CD14-positive monocyte (primary cell): ENCODE data around the gene UROC1. TPM values are rescaled to one million over a fixed set of nuclear protein-coding genes. Genes with fewer than 3 reads are reported as not detected.

ENCODE experiments used
- DNase-seq, 3 donors: peaks; one replicate each; pipeline ENCODE4 v3.0.0-alpha.2; 2011 to 2022
- H2AFZ ChIP-seq: 2 replicates; pipeline ENCODE4 v1.6.0; 2012; ENCODE audit warnings: mild to moderate bottlenecking, low read depth, low read length, inconsistent platforms; ENCODE audit not compliant: insufficient read depth, poor library complexity, severe bottlenecking
- H3K27ac ChIP-seq, 2 donors: 1 replicate in 1 of 2; 2 replicates in 1 of 2; pipeline ENCODE4 v1.5.1; 2012 to 2013; ENCODE audit warnings: low read length in 2 of 2, control low read depth in 1 of 2, inconsistent platforms in 1 of 2, low read depth in 1 of 2, mild to moderate bottlenecking in 1 of 2
- H3K27me3 ChIP-seq, 2 donors: one replicate each; pipeline versions ENCODE4 v1.6.0 to v1.6.1; 2011 to 2013; ENCODE audit warnings: low read length in 2 of 2; ENCODE audit not compliant: control insufficient read depth in 2 of 2, insufficient read depth in 2 of 2
- H3K36me3 ChIP-seq, 2 donors: replicated peaks in 1 of 2; 1 replicate in 1 of 2; 2 replicates in 1 of 2; pipeline versions ENCODE4 v1.5.1 to v1.6.1; 2012 to 2013; ENCODE audit warnings: low read length in 2 of 2, control low read depth in 1 of 2, inconsistent platforms in 1 of 2, mild to moderate bottlenecking in 1 of 2; ENCODE audit not compliant: insufficient read depth in 2 of 2, control insufficient read depth in 1 of 2
- H3K4me1 ChIP-seq, 2 donors: 1 replicate in 1 of 2; 2 replicates in 1 of 2; pipeline versions ENCODE4 v1.5.1 to v1.6.1; 2012 to 2013; ENCODE audit warnings: low read length in 2 of 2, control low read depth in 1 of 2, inconsistent platforms in 1 of 2, mild to moderate bottlenecking in 1 of 2, moderate library complexity in 1 of 2; ENCODE audit not compliant: insufficient read depth in 2 of 2, control insufficient read depth in 1 of 2
- H3K4me2 ChIP-seq: replicated peaks from 2 replicates; pipeline ENCODE3; 2012; ENCODE audit warnings: low read length, moderate library complexity, mild to moderate bottlenecking; ENCODE audit not compliant: poor library complexity, severe bottlenecking; ENCODE audit errors: extremely low read depth
- H3K4me3 ChIP-seq, 3 experiments: fragments of 200-600 bp in 1 of 3; sonication (generic) in 1 of 3; replicated peaks in 1 of 3; 1 replicate in 2 of 3; 2 replicates in 1 of 3; pipeline ENCODE4 v1.5.1; 2011 to 2013; ENCODE audit warnings: low read length in 3 of 3, mild to moderate bottlenecking in 3 of 3, control low read depth in 2 of 3, low read depth in 2 of 3, inconsistent platforms in 1 of 3, moderate library complexity in 1 of 3
- H3K79me2 ChIP-seq: 2 replicates; pipeline ENCODE4 v1.6.0; 2012; ENCODE audit warnings: mild to moderate bottlenecking, control low read depth, inconsistent platforms, low read length, moderate library complexity; ENCODE audit not compliant: insufficient read depth
- H3K9ac ChIP-seq: 2 replicates; pipeline ENCODE4 v1.6.0; 2017; ENCODE audit warnings: low read length, mild to moderate bottlenecking; ENCODE audit not compliant: insufficient read depth, poor library complexity, severe bottlenecking
- H3K9me3 ChIP-seq, 2 donors: replicated peaks in 1 of 2; 1 replicate in 1 of 2; 2 replicates in 1 of 2; pipeline versions ENCODE4 v1.5.1 to v1.6.1; 2012 to 2013; ENCODE audit warnings: low read length in 2 of 2, control low read depth in 1 of 2; ENCODE audit not compliant: control insufficient read depth in 1 of 2, insufficient read depth in 1 of 2
- H4K20me1 ChIP-seq: 2 replicates; pipeline ENCODE4 v1.6.0; 2012; ENCODE audit warnings: mild to moderate bottlenecking, low read length, control low read depth, moderate library complexity; ENCODE audit not compliant: insufficient read depth
- H3K27ac Mint-ChIP-seq, 7 donors: one replicate each; pipeline ENCODE4 v1.8.0; 2020; ENCODE audit warnings: mild to moderate bottlenecking in 7 of 7, mixed read lengths in 7 of 7, moderate library complexity in 6 of 7, inconsistent platforms in 2 of 7
- H3K27me3 Mint-ChIP-seq, 3 donors: one replicate each; pipeline ENCODE4 v1.8.0; 2021 to 2022; ENCODE audit warnings: low read depth in 3 of 3, mild to moderate bottlenecking in 3 of 3, mixed read lengths in 3 of 3, moderate library complexity in 3 of 3, inconsistent platforms in 1 of 3
- H3K36me3 Mint-ChIP-seq, 2 donors: one replicate each; pipeline ENCODE4 v1.8.0; 2020; ENCODE audit warnings: mixed read lengths in 2 of 2, inconsistent platforms in 1 of 2, mild to moderate bottlenecking in 1 of 2
- H3K4me1 Mint-ChIP-seq: one replicate; pipeline ENCODE4 v1.8.0; 2020; ENCODE audit warnings: mild to moderate bottlenecking, mixed read lengths
- H3K4me3 Mint-ChIP-seq, 2 donors: one replicate each; pipeline ENCODE4 v1.8.0; 2020; ENCODE audit warnings: mild to moderate bottlenecking in 2 of 2, mixed read lengths in 2 of 2, moderate library complexity in 1 of 2
- H3K9me3 Mint-ChIP-seq, 7 donors: one replicate each; pipeline ENCODE4 v1.8.0; 2020 to 2022; ENCODE audit warnings: mixed read lengths in 7 of 7, mild to moderate bottlenecking in 6 of 7, moderate library complexity in 6 of 7, inconsistent platforms in 2 of 7
- CTCF ChIP-seq: fragments of 200-600 bp; IDR thresholded peaks from one replicate; pipeline ENCODE4 v1.8.0; 2022; ENCODE audit warnings: antibody characterized with exemption, mild to moderate bottlenecking
- WGBS: methylation state at CpG from one replicate; pipeline ENCODE4 v1.1.5; 2013; ENCODE audit warnings: missing lambda C conversion rate; ENCODE audit not compliant: insufficient coverage; 5-methylcytosine and 5-hydroxymethylcytosine counted together
- intact Hi-C, 2 donors: fragments of 100-400 bp; cut with micrococcal nuclease; formaldehyde crosslinking; loops; one replicate each; pipeline versions ENCODE4 v1.15.0 to v1.15.1; 2023
- polyA plus RNA-seq, 3 donors: library from polyadenylated mRNA; depleted of rRNA in 1 of 3; unstranded in 2 of 3; stranded (reverse) in 1 of 3; fragments of 300-500 nt in 2 of 3; fragments of >200 nt in 1 of 3; fragmentation: Illumina TruSeq in 2 of 3; gene quantifications; 1 replicate in 2 of 3; 2 replicates in 1 of 3; pipeline ENCODE4 v1.2.3, GENCODE V29; 2012 to 2021

The UROC1 gene
- polyA plus RNA-seq, 3 donors, result not detected

- H3K36me3 Mint-ChIP-seq, result peaks cover 75 to 87% of the 10 kb centered on the region in 2 donors
- H2AFZ ChIP-seq, result no peak overlapping the region
- H3K9me3 Mint-ChIP-seq, result peaks cover 0 to 3% (median 0%) of the 10 kb centered on the region in 7 donors
- no peak overlapping the region for H3K4me3 Mint-ChIP-seq
- DNase-seq, result no peak
- no peak overlapping the region for H3K9ac ChIP-seq
- H3K4me1 Mint-ChIP-seq, result peaks cover 5% of the 10 kb centered on the region
- peaks cover 0 to 4% (median 0%) of the 10 kb centered on the region in 3 donors for H3K27me3 Mint-ChIP-seq
- no peaks in the 10 kb centered on the region for H3K27me3 ChIP-seq
- H3K4me1 ChIP-seq, result no peaks in the 10 kb centered on the region
- no peak overlapping the region for H3K4me3 ChIP-seq
- no peak overlapping the region for H3K27ac ChIP-seq
- peak overlapping the region in 2 of 7 donors; percentile 57 to 60 for H3K27ac Mint-ChIP-seq
- intact Hi-C loops, result no loop called here
- H3K79me2 ChIP-seq, result no peaks in the 10 kb centered on the region
- WGBS, result 96% methylated on average over 15 of the region's 15 CpGs
- TF ChIP-seq CTCF, result no peak
- peaks cover 60 to 92% of the 10 kb centered on the region in 2 donors for H3K36me3 ChIP-seq
- no peak overlapping the region for H3K4me2 ChIP-seq
- no peaks in the 10 kb centered on the region for H3K9me3 ChIP-seq
- peaks cover 15% of the 10 kb centered on the region for H4K20me1 ChIP-seq
These were observed 78.1 kb downstream of the UROC1 start for GRCh38 chr3:126439346-126439967.

- Histone ChIP-seq H3K9ac (no peak overlapping the region), H3K27ac (no peak overlapping the region), H3K27me3 (no peaks in the 10 kb centered on the region), H4K20me1 (peaks cover 15% of the 10 kb centered on the region), H3K4me1 (no peaks in the 10 kb centered on the region), H3K9me3 (no peaks in the 10 kb centered on the region), H3K4me3 (no peak overlapping the region), H3K79me2 (no peaks in the 10 kb centered on the region), H3K36me3 (peaks cover 60 to 94% of the 10 kb centered on the region in 2 donors), H2AFZ (no peak overlapping the region), H3K4me2 (no peak overlapping the region)
- TF ChIP-seq CTCF, result no peak
- Mint-ChIP-seq H3K9me3 (peaks cover 0 to 3% (median 0%) of the 10 kb centered on the region in 7 donors), H3K27me3 (peaks cover 0 to 4% (median 0%) of the 10 kb centered on the region in 3 donors), H3K4me1 (peaks cover 5% of the 10 kb centered on the region), H3K36me3 (peaks cover 79 to 93% of the 10 kb centered on the region in 2 donors), H3K4me3 (no peak overlapping the region), H3K27ac (peak overlapping the region in 1 of 7 donors; percentile 24)
- 94% methylated on average over 9 of the region's 10 CpGs for WGBS
- no peak for DNase-seq
- intact Hi-C loops, result no loop called here
These were observed 78.8 kb downstream of the UROC1 start for GRCh38 chr3:126438746-126439145.
